IMR-90 (cell line): ENCODE results near the gene TXNDC16. TPM values are rescaled to one million over a fixed set of nuclear protein-coding genes. Genes with fewer than 3 reads are reported as not detected.

Experiments used
- ATAC-seq: fragments of 200-7000 bp; cut with Tn5 transposase; 2 replicates; pipeline ENCODE4 v1.9.1; 2020; ENCODE audit warnings: low read depth, mild to moderate bottlenecking, moderate library complexity
- BruUV-seq: library from RNA; stranded (reverse); fragments of 400-500 nt; replicated peaks from 2 replicates; lab custom pipeline; 2021; lab: Mats Ljungman, UMichigan
- CTCF ChIA-PET: fragments of 300-600 bp; formaldehyde crosslinking; extraction: SDS; loops from one replicate; lab custom pipeline; 2021; ENCODE audit warnings: antibody characterized with exemption; lab: Yijun Ruan, JAX
- POLR2A ChIA-PET: fragments of 300-600 bp; sonication (Branson Sonifier 250); formaldehyde crosslinking; loops from one replicate; lab custom pipeline; 2022; ENCODE audit warnings: antibody characterized with exemption; ENCODE audit not compliant: unreplicated experiment; lab: Charles Lee
- DNase-seq: peaks from one replicate; pipeline ENCODE4 v3.0.0; 2013
- H2AFZ ChIP-seq: replicated peaks from 2 replicates; pipeline ENCODE3; 2013; ENCODE audit warnings: low read length, mild to moderate bottlenecking; ENCODE audit not compliant: poor library complexity
- H2AK5ac ChIP-seq: 2 replicates; pipeline ENCODE4 v1.6.1; 2013; ENCODE audit warnings: low read depth, low read length, inconsistent platforms
- H2AK9ac ChIP-seq: replicated peaks from 2 replicates; pipeline ENCODE3; 2013; ENCODE audit warnings: mild to moderate bottlenecking, low read depth, low read length, moderate library complexity; ENCODE audit not compliant: poor library complexity
- H2BK120ac ChIP-seq: 2 replicates; pipeline ENCODE4 v1.6.1; 2013; ENCODE audit warnings: low read depth, low read length, inconsistent platforms
- H2BK15ac ChIP-seq: 3 replicates; pipeline ENCODE4 v1.6.1; 2013; ENCODE audit warnings: low read depth, low read length, inconsistent platforms
- H2BK20ac ChIP-seq: 2 replicates; pipeline ENCODE4 v1.6.1; 2013; ENCODE audit warnings: low read depth, mild to moderate bottlenecking, inconsistent platforms, low read length, moderate library complexity
- H2BK5ac ChIP-seq: 2 replicates; pipeline ENCODE4 v1.6.1; 2013; ENCODE audit warnings: mild to moderate bottlenecking, low read depth, low read length, inconsistent platforms; ENCODE audit not compliant: poor library complexity, severe bottlenecking
- H3K14ac ChIP-seq: replicated peaks from 2 replicates; pipeline ENCODE4 v1.6.1; 2013; ENCODE audit warnings: low read depth, low read length, inconsistent platforms
- H3K18ac ChIP-seq: 2 replicates; pipeline ENCODE4 v1.6.1; 2013; ENCODE audit warnings: low read depth, low read length, control low read depth
- H3K23ac ChIP-seq: 2 replicates; pipeline ENCODE4 v1.6.1; 2013; ENCODE audit warnings: low read depth, low read length, inconsistent platforms
- H3K27ac ChIP-seq: 2 replicates; pipeline ENCODE4 v1.5.1; 2013; ENCODE audit warnings: mild to moderate bottlenecking, control low read depth, low read length; ENCODE audit not compliant: insufficient read depth
- H3K27me3 ChIP-seq: 2 replicates; pipeline ENCODE4 v1.6.1; 2013; ENCODE audit warnings: low read length; ENCODE audit not compliant: control insufficient read depth, insufficient read depth
- H3K36me3 ChIP-seq: 2 replicates; pipeline ENCODE4 v1.6.1; 2013; ENCODE audit warnings: low read length, mixed read lengths; ENCODE audit not compliant: control insufficient read depth, insufficient read depth
- H3K4ac ChIP-seq: 2 replicates; pipeline ENCODE4 v1.6.1; 2013; ENCODE audit warnings: low read depth, low read length, inconsistent platforms
- H3K4me1 ChIP-seq: 2 replicates; pipeline ENCODE4 v1.6.1; 2013; ENCODE audit warnings: low read length, mixed read lengths; ENCODE audit not compliant: control insufficient read depth, insufficient read depth
- H3K4me2 ChIP-seq: 2 replicates; pipeline ENCODE4 v1.6.1; 2013; ENCODE audit warnings: low read depth, mild to moderate bottlenecking, control low read depth, low read length, moderate library complexity
- H3K4me3 ChIP-seq: 2 replicates; pipeline ENCODE4 v1.5.1; 2013; ENCODE audit warnings: low read depth, mild to moderate bottlenecking, control low read depth, low read length, moderate library complexity; ENCODE audit not compliant: insufficient read depth
- H3K56ac ChIP-seq: 2 replicates; pipeline ENCODE4 v1.6.1; 2013; ENCODE audit warnings: low read length, inconsistent platforms; ENCODE audit not compliant: insufficient read depth; ENCODE audit errors: extremely low read depth
- H3K79me1 ChIP-seq, 2 experiments: 2 replicates each; pipeline ENCODE4 v1.6.1; 2013; ENCODE audit warnings: low read length in 2 of 2, inconsistent platforms in 1 of 2, low read depth in 1 of 2
- H3K9ac ChIP-seq: 2 replicates; pipeline ENCODE4 v1.6.1; 2013; ENCODE audit warnings: low read depth, low read length, control low read depth
- H3K9me1 ChIP-seq: 2 replicates; pipeline ENCODE4 v1.6.1; 2013; ENCODE audit warnings: low read length, inconsistent platforms; ENCODE audit not compliant: insufficient read depth
- H3K9me3 ChIP-seq: 2 replicates; pipeline ENCODE4 v1.6.1; 2013; ENCODE audit warnings: low read length; ENCODE audit not compliant: control insufficient read depth, insufficient read depth
- H4K20me1 ChIP-seq: 2 replicates; pipeline ENCODE4 v1.6.1; 2013; ENCODE audit warnings: low read length, inconsistent platforms; ENCODE audit not compliant: insufficient read depth
- H4K5ac ChIP-seq: 2 replicates; pipeline ENCODE4 v1.6.1; 2013; ENCODE audit warnings: mild to moderate bottlenecking, low read depth, low read length, control low read depth
- H4K8ac ChIP-seq, 2 experiments: 2 replicates each; pipeline ENCODE4 v1.6.1; 2013; ENCODE audit warnings: low read depth in 2 of 2, low read length in 2 of 2, control low read depth in 1 of 2, inconsistent platforms in 1 of 2
- H4K91ac ChIP-seq: 2 replicates; pipeline ENCODE4 v1.6.1; 2013; ENCODE audit warnings: low read depth, low read length, inconsistent platforms; ENCODE audit not compliant: insufficient read depth
- FOS ChIP-seq: fragments of 150-350 bp; IDR thresholded peaks from 2 replicates; pipeline ENCODE4 v1.6.1; 2016; ENCODE audit warnings: low read depth, low read length
- NFE2L2 ChIP-seq: fragments of 150-350 bp; IDR thresholded peaks from 2 replicates; pipeline ENCODE4 v1.6.1; 2016; ENCODE audit warnings: low read depth, mild to moderate bottlenecking, low read length
- RAD21 ChIP-seq: IDR thresholded peaks from 2 replicates; pipeline ENCODE4 v1.6.1; 2012; ENCODE audit warnings: low read length, improper control_type of control experiment
- WGBS, 2 experiments: methylation state at CpG; one replicate each; pipeline versions ENCODE4 v1.1.5 to v1.1.7; 2013; ENCODE audit warnings: missing lambda C conversion rate in 2 of 2; ENCODE audit not compliant: insufficient read length in 1 of 2; ENCODE audit errors: extremely low coverage in 2 of 2; 5-methylcytosine and 5-hydroxymethylcytosine counted together
- dilution Hi-C: fragments of 300-500 bp; cut with HindIII; formaldehyde crosslinking; loops from one replicate; pipeline ENCODE4 v1.14.3; 2018; ENCODE audit warnings: low sequenced_read_pairs; ENCODE audit not compliant: unreplicated experiment
- in situ Hi-C: fragments of 300-500 bp; cut with MboI; formaldehyde crosslinking; loops from 3 replicates; pipeline ENCODE4 v1.14.3; 2019; ENCODE audit warnings: low sequenced_read_pairs, inconsistent platforms, mixed read lengths
- intact Hi-C: fragments of 100-400 bp; cut with micrococcal nuclease; formaldehyde crosslinking; loops from 2 replicates; pipeline ENCODE4 v1.10.0; 2022
- polyA plus RNA-seq, 3 experiments: library from polyadenylated mRNA; depleted of rRNA; stranded (reverse); fragments of >200 nt; gene quantifications; 2 replicates each; pipeline ENCODE4 v1.2.3, GENCODE V29; 2012; ENCODE audit warnings: low replicate concordance in 1 of 3
- total RNA-seq: library from RNA; depleted of rRNA; stranded (reverse); fragments of >200 nt; gene quantifications from 2 replicates; pipeline ENCODE4 v1.2.3, GENCODE V29; 2012

Gene TXNDC16
- total and polyA plus RNA-seq, 2 of the 4 experiments (the other 2 are of a cell fraction) = 1.4 TPM

GRCh38 chr14:52513249-52513648, 39.1 kb downstream of the TXNDC16 start:
- in situ Hi-C loops = no loop called here
- ChIA-PET CTCF (no interaction called here), POLR2A (no interaction called here)
- H4K20me1 ChIP-seq = no peaks in the 10 kb centered on the region
- H3K4me2 ChIP-seq = no peak overlapping the region
- no peaks in the 10 kb centered on the region for H3K27me3 ChIP-seq
- no peak overlapping the region for H3K9ac ChIP-seq
- H2BK20ac ChIP-seq = no peak overlapping the region
- no peak overlapping the region for H3K4ac ChIP-seq
- H2BK15ac ChIP-seq = no peak overlapping the region
- WGBS, 2 experiments = no CpG with 5 or more reads among the region's 1 CpG
- H3K14ac ChIP-seq = no peak overlapping the region
- ATAC-seq (no peak), DNase-seq (no peak)
- no peak overlapping the region for H2AK5ac ChIP-seq
- no peak overlapping the region for H2BK120ac ChIP-seq
- no peaks in the 10 kb centered on the region for H3K9me3 ChIP-seq
- TF ChIP-seq RAD21 (no peak), FOS (peak; percentile 33; the same call in 1 of the 2 replicates), NFE2L2 (no peak)
- dilution Hi-C loops = no loop called here
- no TSS peak for BruUV-seq
- no peak overlapping the region for H3K56ac ChIP-seq
- no peak overlapping the region for H3K4me3 ChIP-seq
- H3K36me3 ChIP-seq = no peaks in the 10 kb centered on the region
- H3K4me1 ChIP-seq = no peaks in the 10 kb centered on the region
- H2AFZ ChIP-seq = no peak overlapping the region
- H3K18ac ChIP-seq = no peak overlapping the region
- H4K91ac ChIP-seq = no peak overlapping the region
- H2BK5ac ChIP-seq = no peak overlapping the region
- no peak overlapping the region for H4K8ac ChIP-seq
- H3K23ac ChIP-seq = no peak overlapping the region
- no peak overlapping the region for H4K5ac ChIP-seq
- no peaks in the 10 kb centered on the region for H3K9me1 ChIP-seq
- intact Hi-C loops = no loop called here
- no peak overlapping the region for H3K27ac ChIP-seq
- H3K79me1 ChIP-seq = no peaks in the 10 kb centered on the region
- H2AK9ac ChIP-seq = no peak overlapping the region
